Lower leg skin (tissue), 4 donors: ENCODE measurements around the gene FGGY. TPM values are rescaled to one million over a fixed set of nuclear protein-coding genes. Genes with fewer than 3 reads are reported as not detected.

Source experiments
- DNase-seq, 2 donors: peaks; one replicate each; pipeline ENCODE4 v3.0.0-alpha.2; 2019; ENCODE audit warnings: low spot score in 2 of 2
- H3K4me3 ChIP-seq: fragments of 200-600 bp; sonication (generic); 2 replicates; pipeline ENCODE4 v1.5.1; 2017; ENCODE audit warnings: mild to moderate bottlenecking, low read depth; ENCODE audit not compliant: poor library complexity, severe bottlenecking
- POLR2A ChIP-seq, 2 donors: fragments of 450-650 bp; IDR thresholded peaks; one replicate each; pipeline ENCODE4 v1.6.1; 2016 to 2017; ENCODE audit warnings: antibody characterized with exemption in 2 of 2, mild to moderate bottlenecking in 1 of 2, moderate library complexity in 1 of 2
- whole genome bisulfite sequencing, 2 donors: methylation state at CpG; one replicate each; pipeline ENCODE4 v1.1.5; 2018; 5-methylcytosine and 5-hydroxymethylcytosine counted together
- intact Hi-C: fragments of 100-400 bp; cut with DNase I; formaldehyde crosslinking; loops from one replicate; pipeline ENCODE4 v1.15.0; 2023; ENCODE audit warnings: low total_unique reads
- total RNA-seq, 4 donors: library from RNA; depleted of rRNA; stranded (reverse); fragments of >200 nt; gene quantifications; one replicate each; pipeline ENCODE4 v1.1.0, GENCODE V29; 2016
- TF ChIP-seq, protein P1 (sequence below), 3 donors: fragments of 450-650 bp; IDR thresholded peaks; one replicate each; pipeline ENCODE4 v1.5.1; 2016; ENCODE audit warnings: antibody characterized with exemption in 3 of 3, mild to moderate bottlenecking in 3 of 3, moderate library complexity in 2 of 3

FGGY gene
- total RNA-seq, 4 donors from 2014 or later: 10.0 to 29.5 (median 17.5) TPM

DNA sequence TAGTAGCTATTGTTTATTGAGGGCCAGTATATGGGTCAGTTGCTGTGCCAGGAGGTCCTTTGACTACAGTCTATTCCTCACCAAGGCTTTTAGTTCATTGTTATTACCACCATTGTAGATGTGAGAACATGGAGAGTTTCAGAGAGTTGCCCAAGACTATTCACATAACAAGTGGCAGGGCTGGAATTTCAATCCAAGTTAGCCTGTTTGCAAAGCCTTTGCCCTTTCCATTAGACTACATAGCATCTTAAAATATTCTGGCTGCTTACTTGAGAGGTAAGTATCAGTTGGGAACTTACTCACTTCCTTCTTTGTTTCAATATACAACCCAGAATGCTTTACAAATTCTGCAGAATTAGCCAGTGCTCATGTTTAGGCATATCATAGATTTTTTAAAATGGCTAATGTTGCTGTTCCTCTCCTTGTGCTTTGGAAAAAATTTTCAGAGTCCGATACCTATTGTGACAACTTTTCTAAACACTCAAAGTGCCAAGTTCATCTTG lies 141.2 kb downstream of the FGGY start:
- DNase-seq: no peak
- intact Hi-C loops: no loop called here
- no peak overlapping the region for H3K4me3 ChIP-seq
- TF ChIP-seq, protein P1, sequence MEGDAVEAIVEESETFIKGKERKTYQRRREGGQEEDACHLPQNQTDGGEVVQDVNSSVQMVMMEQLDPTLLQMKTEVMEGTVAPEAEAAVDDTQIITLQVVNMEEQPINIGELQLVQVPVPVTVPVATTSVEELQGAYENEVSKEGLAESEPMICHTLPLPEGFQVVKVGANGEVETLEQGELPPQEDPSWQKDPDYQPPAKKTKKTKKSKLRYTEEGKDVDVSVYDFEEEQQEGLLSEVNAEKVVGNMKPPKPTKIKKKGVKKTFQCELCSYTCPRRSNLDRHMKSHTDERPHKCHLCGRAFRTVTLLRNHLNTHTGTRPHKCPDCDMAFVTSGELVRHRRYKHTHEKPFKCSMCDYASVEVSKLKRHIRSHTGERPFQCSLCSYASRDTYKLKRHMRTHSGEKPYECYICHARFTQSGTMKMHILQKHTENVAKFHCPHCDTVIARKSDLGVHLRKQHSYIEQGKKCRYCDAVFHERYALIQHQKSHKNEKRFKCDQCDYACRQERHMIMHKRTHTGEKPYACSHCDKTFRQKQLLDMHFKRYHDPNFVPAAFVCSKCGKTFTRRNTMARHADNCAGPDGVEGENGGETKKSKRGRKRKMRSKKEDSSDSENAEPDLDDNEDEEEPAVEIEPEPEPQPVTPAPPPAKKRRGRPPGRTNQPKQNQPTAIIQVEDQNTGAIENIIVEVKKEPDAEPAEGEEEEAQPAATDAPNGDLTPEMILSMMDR (IDR thresholded peaks at IDR 0.05): no peak
- no peak for TF ChIP-seq POLR2A (IDR thresholded peaks at IDR 0.05)
- 94 to 100% methylated on average over 1 of the region's 1 CpG for WGBS, 2 donors

DNA sequence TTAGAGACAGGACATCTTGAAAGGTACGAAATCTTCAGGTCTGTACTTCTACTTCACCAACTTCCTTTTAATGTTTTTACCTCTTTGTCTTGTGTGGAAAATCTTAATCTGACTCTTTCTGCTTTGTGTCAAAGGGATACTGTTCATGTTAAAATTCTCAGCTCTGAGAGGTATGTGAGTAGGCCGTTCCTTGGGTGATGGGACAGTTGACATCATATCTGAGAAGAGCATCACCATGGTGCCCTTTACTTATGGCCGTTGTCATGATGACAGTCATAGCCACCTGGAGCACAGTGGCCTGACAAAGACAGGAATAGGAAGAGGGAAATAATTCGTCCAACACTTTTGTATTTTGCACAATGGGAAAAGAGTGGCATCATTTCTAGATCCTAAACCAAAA lies 145.6 kb downstream of the FGGY start:
- no peak for DNase-seq
- no peak overlapping the region for H3K4me3 ChIP-seq
- intact Hi-C loops: no loop called here
- no peak for TF ChIP-seq POLR2A (IDR thresholded peaks at IDR 0.05)
- TF ChIP-seq, protein P1 (IDR thresholded peaks at IDR 0.05): no peak
- 90 to 94% methylated on average over 4 of the region's 4 CpGs for WGBS, 2 donors

DNA sequence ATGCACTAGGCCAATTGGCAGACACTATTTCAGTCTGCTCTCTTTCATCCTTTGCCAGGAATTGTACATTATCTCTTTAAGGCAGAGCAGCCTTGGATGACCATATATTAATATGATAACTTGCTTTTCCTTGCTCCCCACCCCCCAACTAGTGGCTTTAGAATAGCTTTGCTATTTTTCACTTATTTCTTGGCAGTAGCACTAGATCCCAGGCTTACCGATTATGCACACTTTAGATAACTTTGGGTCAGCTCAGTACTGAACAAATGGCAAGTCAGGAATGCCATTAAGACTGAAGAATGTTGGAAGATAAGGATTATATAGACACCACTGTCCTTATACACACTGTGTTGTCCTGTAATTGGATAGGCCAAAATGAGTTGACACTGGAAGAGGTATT lies 146.4 kb downstream of the FGGY start:
- H3K4me3 ChIP-seq: no peak overlapping the region
- TF ChIP-seq POLR2A (IDR thresholded peaks at IDR 0.05): no peak
- TF ChIP-seq, protein P1 (IDR thresholded peaks at IDR 0.05): no peak
- DNase-seq: no peak
- WGBS, 2 donors: 43 to 61% methylated on average over 1 of the region's 1 CpG
- intact Hi-C loops: no loop called here

DNA sequence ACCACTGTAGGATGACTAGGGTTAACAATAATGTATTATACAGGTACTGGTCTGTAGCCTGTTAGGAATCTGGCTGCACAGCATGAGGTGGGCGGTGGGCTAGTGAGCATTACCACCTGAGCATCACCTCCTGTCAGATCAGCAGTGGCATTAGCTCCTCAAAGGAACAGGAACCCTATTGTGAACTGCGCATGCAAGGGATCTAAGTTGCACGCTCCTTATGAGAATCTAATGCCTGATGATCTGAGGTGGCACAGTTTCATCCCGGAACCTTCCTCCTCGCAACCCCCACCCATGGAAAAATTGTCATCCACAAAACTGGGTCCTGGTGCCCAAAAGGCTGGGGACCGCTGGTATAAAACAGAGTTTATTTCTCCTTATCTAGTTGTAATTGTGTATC lies 147.6 kb downstream of the FGGY start:
- intact Hi-C loops: no loop called here
- WGBS, 2 donors: 93 to 96% methylated on average over 6 of the region's 6 CpGs
- H3K4me3 ChIP-seq: no peak overlapping the region
- DNase-seq: no peak
- no peak for TF ChIP-seq POLR2A (IDR thresholded peaks at IDR 0.05)
- TF ChIP-seq, protein P1 (IDR thresholded peaks at IDR 0.05): no peak

DNA sequence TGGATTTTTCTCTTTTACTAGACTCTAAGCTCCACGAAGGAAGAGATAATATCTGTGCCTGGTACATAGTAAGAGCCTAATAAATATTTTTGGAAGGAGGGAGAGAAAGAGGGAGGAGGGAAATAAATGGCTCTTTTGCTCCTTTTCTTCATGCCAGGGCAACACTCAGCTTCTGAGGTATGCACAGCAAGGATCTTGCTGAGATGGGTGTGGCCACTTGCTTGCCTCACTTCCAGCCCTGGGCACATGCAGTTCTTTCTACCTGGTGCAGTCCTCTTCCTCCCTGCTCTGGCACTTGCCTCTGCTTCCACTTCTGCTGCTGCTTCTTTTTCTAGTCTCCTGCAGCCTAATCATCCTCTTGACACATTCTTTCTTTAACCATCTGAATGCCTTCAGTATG lies 148.1 kb downstream of the FGGY start:
- TF ChIP-seq, protein P1 (IDR thresholded peaks at IDR 0.05): no peak
- no peak for TF ChIP-seq POLR2A (IDR thresholded peaks at IDR 0.05)
- 17 to 33% methylated on average over 1 of the region's 1 CpG for WGBS, 2 donors
- peak in 1 of 2 donors; percentile 53 for DNase-seq
- H3K4me3 ChIP-seq: no peak overlapping the region
- intact Hi-C loops: no loop called here

DNA sequence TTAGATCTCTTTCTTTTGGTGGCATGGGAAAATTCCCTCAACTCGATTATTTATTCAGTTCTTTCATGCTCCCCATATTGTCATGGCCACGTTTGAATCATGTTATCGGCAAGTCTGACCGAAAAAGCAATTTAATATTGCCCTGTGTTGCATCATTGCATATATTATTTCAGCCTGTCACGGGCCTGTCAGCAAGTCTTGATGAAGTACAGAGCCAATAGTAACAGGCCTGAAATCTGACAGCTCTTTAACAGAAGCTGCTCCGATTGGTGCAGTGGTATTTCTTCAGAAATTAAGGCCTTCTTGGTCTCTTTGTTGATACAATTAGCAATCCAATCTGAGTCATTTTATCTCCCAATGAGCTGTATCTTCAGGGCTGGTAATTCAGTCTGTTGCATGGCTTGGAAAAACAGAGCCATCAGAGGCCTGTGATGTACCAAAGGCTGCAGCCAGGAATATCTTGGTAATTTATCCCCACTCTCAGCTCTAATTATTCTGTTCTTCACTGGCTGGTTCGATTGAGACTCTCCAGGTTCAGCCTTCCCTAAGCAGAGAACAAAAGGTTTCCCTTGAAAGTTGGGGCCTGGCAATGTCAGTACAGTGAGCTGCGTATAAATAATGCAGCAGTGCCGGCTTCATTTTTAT lies 149.5 kb downstream of the FGGY start:
- WGBS, 2 donors: 40 to 45% methylated on average over 9 of the region's 9 CpGs
- H3K4me3 ChIP-seq: no peak overlapping the region
- DNase-seq: no peak
- intact Hi-C loops: no loop called here
- TF ChIP-seq POLR2A (IDR thresholded peaks at IDR 0.05): no peak
- TF ChIP-seq, protein P1 (IDR thresholded peaks at IDR 0.05): no peak
